ENCODE data around the gene FGF5. TPM values are rescaled to one million over a fixed set of nuclear protein-coding genes. Genes with fewer than 3 reads are reported as not detected.

FGF5 gene
- total RNA-seq, 2 donors from 2014 or later: 0.28 TPM; not detected in 1

DNA sequence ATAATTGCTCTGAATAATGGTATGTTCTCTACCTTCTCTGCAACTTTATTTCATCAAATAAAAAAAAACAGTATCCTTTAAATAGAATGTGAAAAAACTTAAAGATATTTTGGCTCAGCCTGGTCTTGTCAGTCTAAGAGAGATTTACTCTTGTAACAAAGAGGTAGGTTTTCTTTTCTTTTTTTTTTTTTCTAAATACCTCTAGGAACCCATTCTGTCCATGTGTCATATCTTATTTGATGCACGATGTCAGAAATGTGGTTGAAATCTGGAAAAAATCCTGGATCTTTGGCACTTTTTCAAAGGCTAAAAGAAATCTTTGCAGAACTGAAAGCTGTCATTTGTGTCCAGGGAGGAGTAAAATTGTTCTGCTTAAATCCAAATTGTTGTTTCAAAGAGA is 17.3 kb upstream of the FGF5 start:
- no peak for DNase-seq
- no peak for ATAC-seq

DNA sequence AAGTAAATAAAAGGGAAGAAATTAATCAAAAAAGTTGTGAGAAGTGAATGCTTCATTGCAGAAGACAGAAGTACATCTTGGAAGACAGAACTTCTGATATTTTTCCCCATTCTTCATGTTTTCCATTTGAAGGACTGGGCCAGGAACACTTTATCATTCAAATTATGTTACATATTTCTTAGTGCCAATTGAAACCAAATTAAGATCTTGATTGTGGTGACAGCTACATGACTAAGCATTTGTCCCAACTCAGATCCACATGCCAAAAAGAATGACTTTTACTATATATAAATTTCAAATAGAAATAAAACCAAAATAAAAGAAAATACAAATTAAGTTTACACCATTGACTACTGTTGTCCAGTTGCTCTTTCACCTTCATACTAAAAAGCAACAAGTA is 14.0 kb upstream of the FGF5 start:
- no peak for ATAC-seq
- intact Hi-C loops (cut with DNase I, micrococcal nuclease): no loop called here
- DNase-seq: no peak

More for the DNA sequence above, 17.3 kb upstream of the FGF5 start:
- intact Hi-C loops (cut with DNase I, micrococcal nuclease): no loop called here

DNA sequence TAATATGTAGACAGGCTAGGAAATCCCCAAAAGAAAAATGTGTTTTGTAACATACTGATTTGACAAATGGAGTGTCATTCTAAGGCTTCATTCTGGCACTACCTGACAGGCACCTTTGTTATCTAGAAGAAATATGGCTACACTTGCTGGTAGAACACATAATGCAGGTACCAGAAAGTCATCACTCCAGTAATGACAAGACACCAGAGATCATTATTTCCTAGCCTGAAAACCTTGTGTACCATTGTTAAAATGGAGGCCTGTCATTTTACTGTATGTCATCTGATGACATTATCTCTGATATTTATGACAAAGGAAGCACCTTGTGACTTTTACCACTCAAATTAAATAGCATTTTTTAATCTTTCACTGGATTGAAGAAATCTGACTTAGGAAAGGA is 13.5 kb upstream of the FGF5 start:
- intact Hi-C loops (cut with DNase I, micrococcal nuclease): no loop called here

GRCh38 chr4:80253510-80253909 is 13.0 kb upstream of the FGF5 start:
- no peak for DNase-seq
- intact Hi-C loops (cut with DNase I, micrococcal nuclease): no loop called here
- no peak for ATAC-seq

More for the DNA sequence above, 13.5 kb upstream of the FGF5 start:
- DNase-seq: no peak
- no peak for ATAC-seq

DNA sequence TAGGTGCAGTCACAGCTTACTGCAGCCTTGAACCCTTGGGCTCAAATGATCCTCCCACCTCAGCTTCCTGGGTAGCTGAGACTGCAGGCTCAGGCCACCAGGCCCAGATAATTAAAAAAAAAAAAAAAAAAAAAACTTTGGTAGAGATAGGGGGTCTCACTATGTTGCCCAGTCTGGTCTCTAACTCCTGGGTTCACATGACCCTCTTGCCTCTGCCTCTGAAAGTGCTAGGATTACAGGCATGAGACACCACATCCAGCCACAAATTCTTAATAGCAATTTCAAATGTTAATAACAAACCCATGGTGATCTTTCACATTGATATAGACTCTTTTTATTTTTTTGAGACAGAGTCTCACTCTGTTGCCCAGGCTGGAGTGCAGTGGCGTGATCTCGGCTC is 12.3 kb upstream of the FGF5 start:
- intact Hi-C loops (cut with DNase I, micrococcal nuclease): no loop called here
- no peak for DNase-seq
- no peak for ATAC-seq

DNA sequence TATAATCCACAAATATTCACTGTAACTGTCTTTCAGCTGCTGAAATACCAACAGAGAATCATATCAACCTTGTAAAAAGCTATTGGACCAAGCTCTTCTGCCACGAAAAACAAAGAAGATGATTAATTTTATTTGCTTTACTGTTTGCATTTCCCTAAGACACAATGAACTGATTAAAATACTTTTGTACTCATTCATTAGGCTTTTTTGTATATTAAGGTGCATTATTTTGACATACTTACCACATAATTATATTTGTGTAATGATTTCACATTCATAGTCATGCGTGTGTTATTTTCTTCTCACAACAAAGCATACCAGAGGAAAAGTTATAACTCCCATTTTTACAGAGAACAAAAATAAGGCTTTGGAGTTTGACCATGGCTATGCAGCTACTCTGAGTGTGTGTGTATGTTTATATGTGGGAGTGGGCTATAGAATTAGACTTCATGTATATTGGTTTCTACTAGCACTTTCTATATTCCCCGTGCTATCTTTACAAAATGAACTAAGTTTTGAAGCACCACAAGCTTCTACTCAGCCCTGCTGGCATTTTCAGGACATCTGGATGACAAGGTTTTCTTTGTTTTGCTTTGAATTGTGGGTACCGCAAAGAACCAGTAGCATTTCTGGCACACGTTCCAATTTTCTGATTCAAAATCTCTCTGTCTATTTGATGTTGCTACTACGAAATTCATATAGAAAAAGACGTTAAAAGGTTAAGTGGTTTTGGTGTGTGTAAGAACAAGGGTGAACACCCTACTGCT is 11.0 kb upstream of the FGF5 start:
- DNase-seq: no peak
- intact Hi-C loops (cut with DNase I, micrococcal nuclease): no loop called here
- ATAC-seq: no peak

DNA sequence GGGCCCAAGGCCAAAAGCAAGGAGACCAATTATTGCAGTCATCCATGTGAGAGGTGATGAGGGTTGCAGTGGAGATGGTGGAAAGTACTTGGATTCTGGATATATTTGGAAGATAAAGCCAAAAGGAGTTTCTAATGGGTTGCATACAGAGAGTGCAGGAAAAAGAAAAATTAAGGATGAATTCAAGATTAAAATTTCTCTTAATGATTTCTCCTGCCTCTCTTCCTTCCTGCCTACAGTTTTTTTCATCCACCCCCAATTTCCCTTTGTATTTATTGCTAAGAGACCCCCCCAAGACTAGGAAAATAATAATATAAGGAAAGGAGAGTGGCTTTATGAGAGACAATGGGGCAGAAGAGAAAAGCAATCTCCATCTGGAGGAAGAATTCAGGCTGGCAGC is 8.6 kb upstream of the FGF5 start:
- intact Hi-C loops (cut with DNase I, micrococcal nuclease): no loop called here
- DNase-seq (no peak), ATAC-seq (no peak)

DNA sequence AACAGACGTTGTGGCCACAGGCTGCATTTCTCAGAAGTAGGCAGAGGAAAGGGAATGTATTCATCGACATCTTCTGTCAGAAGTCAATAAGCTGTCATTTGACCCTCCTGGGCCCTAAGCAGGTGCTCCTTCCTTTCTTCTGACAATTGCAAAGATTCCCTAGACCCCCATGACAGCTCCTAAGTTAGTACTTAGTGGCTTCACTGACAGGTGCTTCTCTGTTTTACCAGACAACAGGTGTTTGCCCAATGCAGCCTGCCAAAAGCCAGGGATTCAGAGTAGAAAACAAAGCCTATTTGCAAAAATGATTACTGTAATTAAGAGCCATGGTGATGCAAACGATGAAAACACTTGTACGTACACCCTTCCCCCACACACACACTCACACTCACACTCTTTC is 7.5 kb upstream of the FGF5 start:
- ATAC-seq: no peak
- intact Hi-C loops (cut with DNase I, micrococcal nuclease): no loop called here
- no peak for DNase-seq

GRCh38 chr4:80259817-80260216 is 6.6 kb upstream of the FGF5 start:
- intact Hi-C loops (cut with DNase I, micrococcal nuclease): no loop called here
- ATAC-seq: no peak
- DNase-seq: no peak

DNA sequence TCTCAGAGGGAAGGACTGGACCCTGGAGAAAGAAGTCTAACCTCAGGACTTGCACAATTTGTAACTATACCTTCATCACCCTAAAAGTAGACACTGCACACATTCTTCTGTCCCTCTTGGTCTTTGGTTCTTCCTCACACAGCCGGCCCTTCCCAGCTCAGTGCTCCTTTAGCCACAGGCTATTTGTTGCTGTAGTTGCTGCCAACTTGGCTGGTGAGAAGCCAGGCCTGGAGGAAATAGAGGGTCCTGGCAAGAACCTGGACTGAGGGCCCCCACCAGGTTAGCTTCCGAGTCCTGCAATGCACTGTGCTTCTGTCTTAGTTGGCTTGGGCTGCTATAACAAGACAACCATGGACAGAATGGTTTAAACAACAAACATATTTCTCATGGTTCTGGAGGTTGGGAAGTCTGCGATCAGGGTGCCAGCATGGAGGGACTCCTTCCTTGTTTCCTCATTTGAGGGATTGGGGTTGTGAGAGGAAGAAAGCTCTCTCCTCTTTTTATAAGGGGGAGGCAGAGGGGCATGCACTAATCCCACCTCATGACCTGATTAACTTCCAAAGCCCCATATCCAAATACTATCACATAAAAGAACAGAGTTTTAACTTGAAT is 4.4 kb upstream of the FGF5 start:
- intact Hi-C loops (cut with DNase I, micrococcal nuclease): no loop called here
- ATAC-seq: no peak

DNA sequence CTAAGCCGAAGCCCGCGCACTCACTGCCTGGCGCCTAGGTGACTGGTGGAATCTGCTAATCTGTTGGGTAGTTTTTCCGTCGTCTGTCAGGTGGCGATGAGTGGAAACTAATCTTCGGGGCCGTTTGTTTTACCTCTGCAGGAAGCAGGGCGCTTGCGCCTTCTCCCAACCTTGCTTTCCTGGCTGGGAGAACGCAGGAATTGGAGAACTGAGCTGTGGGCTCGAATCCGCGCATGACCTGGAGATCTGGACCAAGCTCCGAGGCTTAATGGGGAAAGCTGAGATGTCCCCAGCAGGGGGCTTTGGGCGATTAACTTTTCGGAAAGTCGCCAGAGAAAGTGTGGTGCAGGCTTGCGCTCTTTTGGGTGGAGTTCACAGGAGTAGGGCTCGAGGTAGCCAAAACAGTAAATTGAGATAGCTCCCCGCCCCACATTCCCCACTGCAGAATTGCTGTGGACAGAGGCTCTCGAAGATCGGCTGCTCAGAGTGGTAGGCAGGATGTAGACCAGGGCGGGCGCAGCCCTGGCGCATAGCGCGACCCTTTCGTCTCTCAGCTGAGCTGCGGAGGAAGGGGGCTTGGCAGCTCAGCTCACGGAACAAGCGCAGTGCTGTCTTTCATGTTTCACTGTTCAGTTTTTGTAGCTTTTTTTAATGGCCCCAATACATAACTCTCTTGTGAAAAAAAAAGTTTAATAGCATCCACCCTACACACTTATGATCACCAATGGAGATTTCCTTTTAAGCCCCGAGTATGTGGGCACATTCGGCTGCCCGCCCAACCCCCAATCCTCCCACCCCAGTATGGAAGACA is 2.7 kb upstream of the FGF5 start:
- DNase-seq (no peak), ATAC-seq (no peak)

More for the DNA sequence above, 4.4 kb upstream of the FGF5 start:
- DNase-seq: no peak

GRCh38 chr4:80264352-80264647 is 2.2 kb upstream of the FGF5 start:
- ATAC-seq (no peak), DNase-seq (no peak)
- intact Hi-C loops (cut with DNase I, micrococcal nuclease): no loop called here

More for the DNA sequence above, 2.7 kb upstream of the FGF5 start:
- intact Hi-C loops (cut with DNase I, micrococcal nuclease): no loop called here

GRCh38 chr4:80264825-80265224 is 1.6 kb upstream of the FGF5 start:
- DNase-seq (no peak), ATAC-seq (no peak)
- intact Hi-C loops (cut with DNase I, micrococcal nuclease): no loop called here

GRCh38 chr4:80265571-80266252 is 752 bp upstream of the FGF5 start:
- ATAC-seq (no peak), DNase-seq (no peak)
- intact Hi-C loops (cut with DNase I, micrococcal nuclease): no loop called here

GRCh38 chr4:80266902-80267380 is 477 bp downstream of the FGF5 start:
- intact Hi-C loops (cut with DNase I, micrococcal nuclease): no loop called here
- no peak for ATAC-seq
- no peak for DNase-seq

DNA sequence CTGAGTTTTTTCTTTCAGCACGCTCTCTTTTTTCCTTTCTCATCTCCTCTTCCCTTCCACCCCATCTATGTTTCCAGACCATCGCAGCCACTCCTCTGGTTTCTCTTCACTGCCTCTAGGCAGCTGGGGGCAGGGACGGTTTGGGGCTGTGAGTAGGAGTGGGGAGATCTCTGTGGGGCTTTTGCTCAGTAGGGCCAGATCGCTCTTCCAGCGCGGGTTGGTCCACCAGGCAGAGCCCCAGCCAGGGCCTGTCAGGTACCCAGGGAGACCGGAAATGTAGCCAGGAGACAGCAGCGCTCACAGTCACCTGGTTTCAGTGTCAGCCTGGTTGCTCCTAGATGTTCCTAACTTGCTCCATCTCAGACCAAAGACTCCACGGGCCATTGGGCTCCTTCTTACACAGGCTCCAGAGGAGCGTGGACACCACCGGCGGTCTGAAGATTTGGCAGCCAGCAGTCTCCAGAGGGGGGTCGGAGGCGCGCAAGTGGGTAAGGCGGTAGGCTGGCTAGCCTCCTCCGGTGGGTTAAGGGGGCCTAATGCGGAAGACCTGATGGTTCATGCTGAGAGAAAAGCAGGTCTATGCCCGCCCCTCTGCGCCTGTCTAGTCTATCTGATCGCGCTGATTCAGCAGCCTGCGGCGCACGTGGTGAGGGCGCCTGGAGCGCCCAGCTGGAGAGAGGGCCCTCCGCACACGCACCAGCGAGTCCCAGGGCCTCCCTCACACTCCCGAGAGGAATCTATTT is 1.8 kb downstream of the FGF5 start:
- ATAC-seq (no peak), DNase-seq (no peak)
- intact Hi-C loops (cut with DNase I, micrococcal nuclease): no loop called here

DNA sequence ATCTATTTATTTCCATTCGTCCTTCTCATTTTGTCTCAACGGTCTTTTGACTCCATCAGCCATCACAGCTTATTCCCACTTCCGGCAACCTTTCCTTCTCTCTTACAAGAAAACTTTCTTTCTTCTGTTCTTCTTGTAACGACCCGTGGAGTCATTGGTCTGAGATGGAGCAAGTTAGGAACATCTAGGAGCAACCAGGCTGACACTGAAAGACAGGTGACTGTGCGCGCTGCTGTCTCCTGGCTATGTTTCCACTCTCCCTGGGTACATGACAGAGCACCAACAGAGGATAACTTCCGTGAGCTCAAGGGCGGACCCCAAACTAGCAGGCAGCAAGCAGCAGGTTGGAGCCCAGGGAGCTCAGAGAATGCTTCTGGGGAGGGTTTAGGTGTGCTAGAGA is 2.5 kb downstream of the FGF5 start:
- no peak for DNase-seq
- intact Hi-C loops (cut with DNase I, micrococcal nuclease): no loop called here
- no peak for ATAC-seq

GRCh38 chr4:80270321-80270720 is 3.9 kb downstream of the FGF5 start:
- ATAC-seq: no peak
- no peak for DNase-seq
- intact Hi-C loops (cut with DNase I, micrococcal nuclease): no loop called here

- no peak for ATAC-seq
- intact Hi-C loops (cut with DNase I, micrococcal nuclease): no loop called here
Observed at GRCh38 chr4:80270868-80271267, 4.4 kb downstream of the FGF5 start.

More at GRCh38 chr4:80270868-80271267, 4.4 kb downstream of the FGF5 start:
- no peak for DNase-seq

Measured in left colon (tissue), 2 donors.